SK-N-SH (cell line): Measurements from ENCODE around the gene SLC8A2.
"Not testable (repeated sequence)": the region's sequence is repeated elsewhere in the genome, so short reads cannot be mapped to it uniquely, and the experiment has no call there.

Experiments used
- ELF1 ChIP-seq: IDR thresholded peaks from 2 replicates; pipeline ENCODE4 v1.4.0; 2012
- EP300 ChIP-seq, 2 experiments: IDR thresholded peaks; 2 replicates each; pipeline versions ENCODE4 v1.4.0 to v1.6.1; 2012; ENCODE audit warnings: borderline replicate concordance in 1 of 2, low read depth in 1 of 2, low read length in 1 of 2
- FOXJ3 ChIP-seq: sonication (generic); formaldehyde crosslinking; IDR thresholded peaks from 2 replicates; pipeline ENCODE4 v1.5.1; 2020; ENCODE audit warnings: mild to moderate bottlenecking, missing genetic modification reagents
- GATA2 ChIP-seq: sonication (generic); formaldehyde crosslinking; IDR thresholded peaks from 2 replicates; pipeline ENCODE4 v1.5.0; 2020; ENCODE audit warnings: mild to moderate bottlenecking, missing genetic modification reagents
- NFIC ChIP-seq: IDR thresholded peaks from 2 replicates; pipeline ENCODE4 v1.4.0; 2012; ENCODE audit warnings: borderline replicate concordance
- POLR2AphosphoS5 ChIP-seq: IDR thresholded peaks from 2 replicates; pipeline ENCODE4 v1.6.1; 2012; ENCODE audit warnings: low read depth, low read length
- RAD21 ChIP-seq: IDR thresholded peaks from 2 replicates; pipeline ENCODE4 v1.6.1; 2012; ENCODE audit warnings: mild to moderate bottlenecking, low read length
- RFX5 ChIP-seq: IDR thresholded peaks from 2 replicates; pipeline ENCODE4 v1.6.1; 2012; ENCODE audit warnings: mild to moderate bottlenecking, improper control_type of control experiment, low read length
- SIN3A ChIP-seq: IDR thresholded peaks from 2 replicates; pipeline ENCODE4 v1.6.1; 2012; ENCODE audit warnings: low read depth, mild to moderate bottlenecking, low read length, moderate library complexity, borderline replicate concordance
- TEAD4 ChIP-seq: IDR thresholded peaks from 2 replicates; pipeline ENCODE4 v1.4.0; 2012; ENCODE audit warnings: mild to moderate bottlenecking, borderline replicate concordance; ENCODE audit not compliant: insufficient read depth
- YY1 ChIP-seq: IDR thresholded peaks from 2 replicates; pipeline ENCODE4 v1.4.0; 2012; ENCODE audit warnings: low read depth, mild to moderate bottlenecking
- TF ChIP-seq, protein P1 (sequence below): fragments of 200-600 bp; sonication (generic); IDR thresholded peaks from 2 replicates; pipeline ENCODE4 v1.6.1; 2017; ENCODE audit warnings: antibody characterized with exemption, mild to moderate bottlenecking, moderate library complexity
- TF ChIP-seq, protein P2 (sequence below): IDR thresholded peaks from 2 replicates; pipeline ENCODE4; 2012

DNA sequence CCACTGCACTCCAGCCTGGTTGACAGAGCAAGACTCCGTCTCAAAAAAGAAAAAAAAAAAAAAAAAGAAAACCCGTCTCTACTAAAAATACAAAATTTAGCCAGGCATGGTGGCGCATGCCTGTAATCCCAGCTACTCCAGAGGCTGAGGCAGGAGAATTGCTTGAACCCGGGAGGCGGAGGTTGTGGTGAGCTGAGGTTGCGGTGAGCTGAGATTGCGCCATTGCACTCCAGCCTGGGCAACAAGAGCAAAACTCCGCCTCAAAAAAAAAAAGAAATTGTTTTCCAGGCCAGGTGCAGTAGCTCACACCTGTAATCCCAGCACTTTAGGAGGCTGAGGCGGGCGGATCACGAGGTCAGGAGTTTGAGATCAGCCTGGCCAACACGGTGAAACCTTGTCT, 85.1 kb downstream of the SLC8A2 start:
- not testable (repeated sequence) for TF ChIP-seq POLR2AphosphoS5; EP300 (IDR thresholded peaks at IDR 0.05; ENCODE audit: borderline replicate concordance in 1 of 2, low read depth in 1 of 2, low read length in 1 of 2); RFX5; NFIC; RAD21; FOXJ3; YY1; SIN3A; ELF1; GATA2 (CRISPR knock-in tag); TEAD4
- TF ChIP-seq, protein P1, sequence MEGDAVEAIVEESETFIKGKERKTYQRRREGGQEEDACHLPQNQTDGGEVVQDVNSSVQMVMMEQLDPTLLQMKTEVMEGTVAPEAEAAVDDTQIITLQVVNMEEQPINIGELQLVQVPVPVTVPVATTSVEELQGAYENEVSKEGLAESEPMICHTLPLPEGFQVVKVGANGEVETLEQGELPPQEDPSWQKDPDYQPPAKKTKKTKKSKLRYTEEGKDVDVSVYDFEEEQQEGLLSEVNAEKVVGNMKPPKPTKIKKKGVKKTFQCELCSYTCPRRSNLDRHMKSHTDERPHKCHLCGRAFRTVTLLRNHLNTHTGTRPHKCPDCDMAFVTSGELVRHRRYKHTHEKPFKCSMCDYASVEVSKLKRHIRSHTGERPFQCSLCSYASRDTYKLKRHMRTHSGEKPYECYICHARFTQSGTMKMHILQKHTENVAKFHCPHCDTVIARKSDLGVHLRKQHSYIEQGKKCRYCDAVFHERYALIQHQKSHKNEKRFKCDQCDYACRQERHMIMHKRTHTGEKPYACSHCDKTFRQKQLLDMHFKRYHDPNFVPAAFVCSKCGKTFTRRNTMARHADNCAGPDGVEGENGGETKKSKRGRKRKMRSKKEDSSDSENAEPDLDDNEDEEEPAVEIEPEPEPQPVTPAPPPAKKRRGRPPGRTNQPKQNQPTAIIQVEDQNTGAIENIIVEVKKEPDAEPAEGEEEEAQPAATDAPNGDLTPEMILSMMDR = not testable (repeated sequence)
- TF ChIP-seq, protein P2, sequence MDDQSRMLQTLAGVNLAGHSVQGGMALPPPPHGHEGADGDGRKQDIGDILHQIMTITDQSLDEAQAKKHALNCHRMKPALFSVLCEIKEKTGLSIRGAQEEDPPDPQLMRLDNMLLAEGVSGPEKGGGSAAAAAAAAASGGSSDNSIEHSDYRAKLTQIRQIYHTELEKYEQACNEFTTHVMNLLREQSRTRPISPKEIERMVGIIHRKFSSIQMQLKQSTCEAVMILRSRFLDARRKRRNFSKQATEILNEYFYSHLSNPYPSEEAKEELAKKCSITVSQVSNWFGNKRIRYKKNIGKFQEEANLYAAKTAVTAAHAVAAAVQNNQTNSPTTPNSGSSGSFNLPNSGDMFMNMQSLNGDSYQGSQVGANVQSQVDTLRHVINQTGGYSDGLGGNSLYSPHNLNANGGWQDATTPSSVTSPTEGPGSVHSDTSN = not testable (repeated sequence)
